Right kidney (tissue), 1 donor: ENCODE data around the gene ATP9B.

Source experiments
- DNase-seq: peaks from one replicate; pipeline ENCODE4 v3.0.0-alpha.2; 2016

The ATP9B gene

DNA sequence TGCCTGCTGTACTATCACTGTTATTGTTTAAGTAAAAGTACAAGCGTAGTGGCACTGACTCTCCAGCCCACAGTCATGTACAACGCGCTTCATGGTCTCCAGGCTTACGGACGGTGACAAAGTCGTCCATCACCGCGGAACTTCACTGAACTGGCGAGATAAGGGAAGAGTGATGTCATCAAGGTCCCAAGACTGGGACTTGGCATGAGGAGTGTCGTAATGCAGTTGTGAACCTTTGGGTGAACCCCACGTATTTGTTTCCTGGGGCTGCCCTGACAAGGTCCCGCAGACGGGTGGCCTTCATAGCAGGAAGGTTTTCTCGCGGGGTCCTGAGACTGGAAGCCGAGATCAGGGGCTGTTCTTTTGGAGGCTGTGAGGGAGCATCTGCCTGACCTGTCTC, 343.8 kb downstream of the ATP9B start:
- DNase-seq = no peak

DNA sequence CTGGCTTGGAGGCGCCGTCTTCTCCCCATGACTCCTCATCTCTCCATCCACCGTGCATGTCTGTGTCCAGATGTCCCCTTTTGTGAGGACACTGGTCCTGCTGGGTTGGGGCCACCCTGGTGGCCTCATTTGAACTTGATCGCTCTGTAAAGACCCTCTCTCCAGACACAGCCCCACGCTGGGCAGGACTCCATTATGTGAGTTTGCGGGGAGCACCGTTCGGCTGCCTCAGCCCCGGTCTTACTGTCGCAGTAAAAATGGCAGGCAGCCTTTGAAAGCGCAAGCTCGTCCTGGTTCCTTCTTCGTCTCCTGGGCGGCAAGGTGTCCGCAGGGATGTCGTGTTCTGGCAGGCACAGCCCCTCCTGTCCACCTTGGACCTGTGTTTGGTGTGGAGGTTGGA, 344.2 kb downstream of the ATP9B start:
- DNase-seq = no peak

DNA sequence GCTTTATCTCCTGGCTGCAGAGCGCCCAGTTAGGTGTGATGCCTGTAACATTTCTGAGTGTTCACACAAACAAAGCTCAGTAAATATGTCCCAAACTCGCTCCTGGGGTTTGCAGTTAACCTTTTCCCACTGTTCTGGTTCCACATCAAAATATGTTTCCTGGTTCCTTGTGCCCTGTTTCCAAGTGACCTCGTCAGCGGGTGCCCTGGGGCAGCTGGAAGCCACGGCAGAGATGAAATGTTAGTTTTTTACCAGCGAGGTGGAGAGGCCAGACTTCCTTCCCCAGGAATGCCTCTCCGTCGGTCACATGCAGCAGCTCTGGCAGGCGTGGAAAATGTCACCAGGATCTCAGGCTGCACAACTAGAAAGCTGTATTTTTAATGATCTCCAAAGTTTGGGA, 344.7 kb downstream of the ATP9B start:
- DNase-seq = no peak

DNA sequence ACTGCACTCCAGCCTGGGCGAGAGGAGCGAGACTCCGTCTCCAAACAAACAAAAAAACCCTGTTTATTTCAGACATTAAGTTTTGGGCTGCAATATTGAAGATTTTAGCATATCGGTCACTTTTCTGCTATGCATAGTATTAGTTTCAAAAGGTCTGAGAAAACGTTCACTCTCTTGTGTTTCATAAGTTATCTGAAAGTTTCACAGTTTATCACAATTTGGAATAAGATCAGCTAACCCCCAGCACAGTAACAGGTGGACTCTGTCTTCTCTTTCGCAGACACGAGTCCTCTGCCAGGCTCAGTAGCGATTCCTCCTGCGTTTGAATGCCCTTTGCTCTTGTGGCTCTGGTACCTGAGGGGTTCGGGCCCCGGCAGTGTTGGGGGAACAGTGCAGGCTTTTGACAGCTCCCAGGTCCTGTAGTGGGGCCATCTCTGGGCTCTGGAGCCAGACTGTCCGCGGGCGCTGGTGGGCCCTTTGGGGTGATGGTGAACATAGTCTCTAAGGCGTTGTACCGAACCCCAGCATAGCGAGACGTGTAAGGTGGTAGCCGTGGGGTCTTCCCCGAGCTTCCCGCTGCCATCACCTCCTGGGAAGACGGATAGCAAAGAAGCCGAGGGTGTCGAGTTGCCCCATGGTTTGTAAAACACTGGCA, 347.0 kb downstream of the ATP9B start:
- no peak for DNase-seq

DNA sequence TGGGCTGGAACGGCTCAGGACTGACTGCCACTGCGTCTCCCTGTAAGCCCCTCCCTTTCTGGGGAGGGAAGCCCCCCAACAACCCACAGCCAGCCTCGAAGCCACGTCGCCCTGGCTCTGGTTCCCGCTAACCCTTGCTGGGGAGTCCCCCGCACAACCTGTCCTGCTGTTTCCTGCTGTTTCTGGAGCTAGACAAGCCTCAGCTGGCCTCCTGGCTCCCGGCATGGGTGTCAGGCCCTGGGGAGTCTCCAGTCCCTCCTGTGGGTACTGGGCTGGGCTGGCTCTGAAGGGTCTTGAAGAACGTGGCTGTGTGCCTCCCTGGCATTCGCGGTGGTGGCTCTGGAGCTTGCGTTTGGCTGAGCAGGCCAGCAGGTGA, 347.5 kb downstream of the ATP9B start:
- no peak for DNase-seq

DNA sequence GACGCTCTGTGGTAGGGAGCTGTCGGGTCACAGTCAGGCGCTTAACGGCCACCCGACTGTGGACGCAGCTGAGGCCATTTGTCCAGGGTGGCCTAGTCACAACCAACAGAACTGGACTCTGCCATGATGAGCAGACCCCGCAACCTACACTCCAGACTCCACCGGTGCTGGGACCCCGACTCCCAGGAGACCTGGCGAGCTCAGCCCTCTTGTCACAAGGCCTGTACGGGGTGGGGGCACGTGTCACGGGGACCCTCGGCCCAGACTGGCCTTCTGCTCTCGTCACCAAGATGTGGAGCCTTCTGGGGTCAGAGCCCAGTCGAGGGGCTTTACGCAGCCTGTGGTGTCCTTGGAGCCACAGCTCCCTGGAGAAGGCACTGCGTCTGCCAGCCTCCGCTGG, 349.0 kb downstream of the ATP9B start:
- DNase-seq = no peak

DNA sequence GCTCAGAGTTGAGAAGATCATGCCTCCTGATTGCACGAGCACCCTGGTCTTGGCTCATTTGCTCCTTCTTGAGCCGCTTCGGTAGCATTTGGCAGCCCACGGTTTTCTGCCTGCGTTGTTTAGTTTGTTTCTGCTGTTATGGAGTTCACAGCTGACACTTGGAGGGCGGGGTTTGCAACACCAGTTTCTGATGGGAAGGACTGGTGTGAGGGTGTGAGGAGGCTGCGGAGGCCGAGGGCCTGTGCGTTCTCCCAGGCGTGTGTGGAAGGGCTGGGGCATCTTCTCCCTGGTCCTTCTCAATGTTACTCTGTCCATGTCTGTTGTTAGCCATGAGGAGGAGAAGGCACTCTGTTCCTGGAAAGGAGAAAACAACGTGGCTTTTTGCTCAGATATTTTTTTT, 349.4 kb downstream of the ATP9B start:
- DNase-seq = no peak

DNA sequence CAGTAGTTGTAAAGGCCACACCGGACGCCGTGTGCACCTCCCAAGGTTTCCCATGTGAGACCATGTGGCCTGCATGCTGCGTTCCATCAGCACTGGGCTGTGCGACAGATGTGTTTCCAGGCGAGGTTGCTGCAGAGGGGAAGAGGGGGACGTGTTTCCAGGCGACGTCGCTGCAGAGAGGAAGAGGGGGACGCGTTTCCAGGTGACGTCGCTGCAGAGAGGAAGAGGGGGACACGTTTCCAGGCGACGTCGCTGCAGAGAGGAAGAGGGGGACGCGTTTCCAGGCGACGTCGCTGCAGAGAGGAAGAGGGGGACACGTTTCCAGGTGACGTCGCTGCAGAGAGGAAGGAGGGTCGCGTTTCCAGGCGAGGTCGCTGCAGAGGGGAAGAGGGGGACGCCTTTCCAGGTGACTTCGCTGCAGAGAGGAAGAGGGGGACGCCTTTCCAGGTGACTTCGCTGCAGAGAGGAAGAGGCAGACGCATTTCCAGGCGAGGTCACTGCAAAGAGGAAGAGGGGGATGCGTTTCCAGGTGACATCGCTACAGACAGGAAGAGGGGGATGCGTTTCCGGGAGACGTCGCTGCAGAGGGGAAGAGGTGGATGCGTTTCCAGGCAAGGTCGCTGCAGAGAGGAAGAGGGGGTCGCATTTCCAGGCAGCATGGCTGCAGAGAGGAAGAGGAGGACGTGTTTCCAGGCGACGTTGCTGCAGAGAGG, 351.0 kb downstream of the ATP9B start:
- no peak for DNase-seq

DNA sequence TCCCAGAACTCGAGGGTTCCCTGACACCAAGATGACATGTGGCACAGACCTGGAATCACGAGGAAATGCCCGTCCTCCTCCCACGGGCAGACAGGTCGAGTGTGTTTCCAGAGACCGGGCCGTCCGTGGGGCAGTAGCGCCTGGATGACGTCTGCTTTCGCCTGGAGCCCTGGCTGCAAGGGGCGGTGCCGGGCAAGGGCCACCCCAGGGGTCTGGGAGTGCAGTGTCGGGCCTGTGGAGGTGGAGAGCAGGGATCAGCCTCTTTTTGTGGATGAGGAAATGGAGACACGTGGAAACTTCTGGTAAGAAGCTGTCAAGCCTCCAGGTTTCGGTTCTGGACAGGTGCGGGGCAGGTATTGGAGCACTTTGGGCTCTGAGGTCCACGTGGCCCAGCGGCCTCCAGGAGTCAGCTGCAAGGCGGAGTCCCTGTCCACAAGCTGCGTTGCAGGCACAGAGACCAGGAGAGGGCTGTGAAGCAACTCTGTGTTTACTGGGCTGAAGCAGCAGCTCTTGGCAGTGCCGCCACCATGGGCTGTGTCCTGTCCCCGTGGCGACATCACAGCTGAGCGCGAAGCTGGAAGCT, 352.2 kb downstream of the ATP9B start:
- no peak for DNase-seq

DNA sequence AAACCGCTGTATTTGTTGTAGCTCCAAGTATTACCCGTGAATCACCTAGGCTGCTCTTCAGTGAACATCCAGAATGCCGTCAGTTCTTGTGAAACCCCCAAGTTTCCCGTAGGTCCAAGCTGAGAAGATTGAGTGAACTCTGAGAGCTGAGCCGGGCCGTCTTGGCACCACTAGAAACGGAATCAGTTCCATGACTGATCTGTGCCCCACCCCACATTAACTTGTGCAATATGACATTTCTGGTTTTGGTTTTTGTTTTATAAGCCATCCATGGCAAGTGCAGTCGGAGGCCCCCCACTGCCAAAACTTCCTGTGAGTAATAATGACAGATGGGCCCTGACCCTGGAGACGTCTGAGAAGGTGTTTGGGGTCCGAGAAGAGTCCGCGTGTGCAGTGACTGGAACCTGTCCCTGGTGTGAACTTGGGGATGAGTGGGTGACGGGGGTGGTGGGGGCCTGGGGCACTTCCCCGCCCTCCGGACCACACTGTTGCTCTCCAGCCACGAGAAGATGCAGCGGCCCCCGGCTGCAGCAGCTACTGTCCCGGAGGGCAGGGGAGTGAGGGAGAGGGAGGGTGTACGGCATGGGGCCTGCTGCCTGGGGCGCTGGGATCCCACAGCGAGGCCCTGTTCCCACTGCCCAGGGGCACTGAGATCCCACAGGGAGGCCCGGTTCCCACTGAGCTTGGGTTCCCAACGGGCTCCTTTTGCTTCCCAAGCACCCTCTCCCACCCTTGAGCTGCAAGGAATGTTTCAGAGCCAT, 353.0 kb downstream of the ATP9B start:
- DNase-seq = no peak

DNA sequence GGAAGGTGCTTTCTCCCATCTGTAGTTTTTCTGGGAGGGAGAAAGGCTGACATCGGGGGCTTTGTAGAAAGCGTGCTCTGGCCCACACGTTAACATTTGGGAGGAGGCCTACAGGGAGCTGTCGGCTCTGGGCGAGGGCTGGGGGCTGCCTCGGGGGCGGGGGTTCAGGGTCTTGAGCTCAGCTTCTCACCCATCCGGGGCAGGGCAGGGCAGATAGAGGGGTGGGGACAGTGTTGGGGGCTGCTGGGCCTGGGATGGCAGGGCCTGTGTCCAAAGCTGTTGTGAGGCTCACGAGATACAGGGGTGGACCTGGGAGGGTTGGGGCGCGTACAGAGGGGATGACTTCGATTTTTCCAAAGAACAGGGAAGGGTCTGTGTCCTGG, 353.6 kb downstream of the ATP9B start:
- DNase-seq = no peak

DNA sequence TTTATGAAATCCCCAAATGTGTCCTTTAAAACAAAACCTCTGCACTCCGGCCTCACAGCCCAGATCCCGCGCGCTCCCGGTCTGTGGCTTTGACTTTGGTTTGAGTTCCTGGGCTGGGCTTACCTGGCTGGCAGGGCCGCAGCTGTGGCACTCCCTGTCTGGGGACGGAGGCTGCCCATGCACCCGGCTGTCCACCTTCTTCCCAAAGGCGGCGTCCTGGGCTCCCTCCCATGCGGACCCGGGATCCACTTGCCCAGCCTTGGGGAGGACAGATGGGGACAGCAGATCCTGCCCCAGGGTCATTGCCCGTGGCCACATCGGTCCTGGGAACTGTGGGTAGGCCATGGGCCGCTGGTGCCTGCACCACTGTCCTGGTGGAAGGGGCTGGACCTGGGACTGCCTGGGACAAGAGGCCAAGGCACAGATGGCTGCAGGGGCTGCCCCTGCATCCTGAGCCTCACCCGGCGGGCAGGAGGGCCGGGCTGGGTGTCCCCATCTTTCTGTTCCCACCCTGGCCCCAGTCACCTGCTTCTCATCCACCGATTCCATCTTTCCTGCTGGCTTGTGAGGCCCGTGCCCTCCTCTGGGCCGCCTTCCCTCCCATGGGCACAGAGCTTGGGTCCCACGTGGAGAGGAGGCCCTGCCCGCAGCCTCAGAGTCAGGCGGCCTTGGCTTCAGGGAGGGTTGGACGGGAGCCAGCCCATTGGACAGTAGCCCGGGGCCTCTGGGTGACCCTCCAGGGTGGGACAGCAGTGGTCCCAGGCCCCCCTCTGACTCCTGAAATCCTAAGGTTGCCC, 354.2 kb downstream of the ATP9B start:
- no peak for DNase-seq

DNA sequence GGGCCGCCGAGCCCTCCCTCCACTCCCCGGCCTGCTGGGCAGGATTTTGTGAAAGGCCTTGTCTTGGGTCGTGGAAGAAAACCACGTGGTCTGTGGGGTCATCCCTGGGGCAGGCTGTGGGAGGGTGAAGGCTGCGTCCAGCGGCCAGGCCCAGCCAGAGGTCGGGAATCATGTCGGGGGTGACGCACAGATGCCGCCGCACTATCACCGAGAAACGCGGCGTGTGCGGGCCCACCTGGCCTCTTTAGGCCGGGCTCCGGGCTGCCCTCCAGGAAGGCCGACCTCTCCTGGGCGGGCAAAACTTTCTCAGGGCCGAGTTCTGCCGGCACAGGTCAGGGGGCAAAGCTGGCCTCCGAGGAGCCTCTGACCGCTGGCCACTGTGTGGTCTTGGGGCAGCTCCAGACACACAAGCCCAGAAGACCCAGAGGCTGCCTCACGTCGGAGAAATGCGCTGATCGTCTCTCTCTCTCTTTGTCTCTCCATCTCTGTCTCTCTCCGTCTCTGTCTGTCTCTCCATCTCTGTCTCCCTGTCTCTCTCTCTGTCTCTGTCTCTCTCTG, 354.9 kb downstream of the ATP9B start:
- no peak for DNase-seq

DNA sequence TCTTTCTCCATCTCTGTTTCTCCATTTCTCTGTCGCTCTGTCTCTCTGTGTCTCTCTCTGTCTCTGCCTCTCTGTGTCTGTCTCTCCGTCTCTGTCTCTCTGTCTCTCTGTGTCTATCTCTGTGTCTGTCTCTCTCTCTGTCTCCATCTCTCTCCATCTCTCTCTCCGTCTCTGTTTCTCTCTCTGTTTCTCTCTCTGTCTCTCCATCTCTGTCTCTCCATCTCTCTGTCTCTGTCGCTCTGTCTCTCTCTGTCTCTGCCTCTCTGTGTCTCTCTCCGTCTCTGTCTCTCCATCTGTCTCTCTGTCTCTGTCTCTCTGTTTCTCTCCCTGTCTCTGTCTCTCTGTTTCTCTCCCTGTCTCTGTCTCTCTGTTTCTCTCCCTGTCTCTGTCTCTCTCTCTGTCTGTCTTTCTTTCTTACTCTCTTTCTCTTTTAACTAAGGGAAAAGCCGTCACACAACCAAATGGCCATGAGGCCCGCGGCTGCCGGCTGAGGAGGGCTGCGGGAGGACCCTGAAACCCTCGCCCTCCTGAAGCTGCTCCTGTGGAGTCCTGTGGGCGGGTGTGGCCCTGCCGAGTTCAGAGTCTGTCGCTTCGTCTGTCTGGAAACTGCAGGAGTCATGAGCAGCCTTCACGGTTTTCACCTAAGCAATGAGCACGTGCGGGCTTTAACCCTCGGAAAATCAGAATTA, 355.8 kb downstream of the ATP9B start:
- no peak for DNase-seq

DNA sequence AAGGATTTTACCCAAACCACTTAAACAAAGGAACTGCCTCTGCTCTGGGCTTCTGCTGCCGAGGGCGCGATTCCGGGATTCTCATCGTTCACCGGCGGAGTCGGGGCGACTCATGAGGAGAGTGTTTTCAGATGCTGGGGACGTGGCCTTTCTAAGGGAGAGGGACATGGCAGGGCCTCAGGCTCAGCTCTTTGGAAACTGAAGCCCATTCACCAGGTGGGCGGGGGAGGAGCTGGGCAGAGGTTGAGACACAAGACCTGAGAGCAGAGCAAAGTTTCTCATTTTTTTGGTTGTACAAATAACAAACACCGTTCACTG, 356.3 kb downstream of the ATP9B start:
- DNase-seq = no peak

DNA sequence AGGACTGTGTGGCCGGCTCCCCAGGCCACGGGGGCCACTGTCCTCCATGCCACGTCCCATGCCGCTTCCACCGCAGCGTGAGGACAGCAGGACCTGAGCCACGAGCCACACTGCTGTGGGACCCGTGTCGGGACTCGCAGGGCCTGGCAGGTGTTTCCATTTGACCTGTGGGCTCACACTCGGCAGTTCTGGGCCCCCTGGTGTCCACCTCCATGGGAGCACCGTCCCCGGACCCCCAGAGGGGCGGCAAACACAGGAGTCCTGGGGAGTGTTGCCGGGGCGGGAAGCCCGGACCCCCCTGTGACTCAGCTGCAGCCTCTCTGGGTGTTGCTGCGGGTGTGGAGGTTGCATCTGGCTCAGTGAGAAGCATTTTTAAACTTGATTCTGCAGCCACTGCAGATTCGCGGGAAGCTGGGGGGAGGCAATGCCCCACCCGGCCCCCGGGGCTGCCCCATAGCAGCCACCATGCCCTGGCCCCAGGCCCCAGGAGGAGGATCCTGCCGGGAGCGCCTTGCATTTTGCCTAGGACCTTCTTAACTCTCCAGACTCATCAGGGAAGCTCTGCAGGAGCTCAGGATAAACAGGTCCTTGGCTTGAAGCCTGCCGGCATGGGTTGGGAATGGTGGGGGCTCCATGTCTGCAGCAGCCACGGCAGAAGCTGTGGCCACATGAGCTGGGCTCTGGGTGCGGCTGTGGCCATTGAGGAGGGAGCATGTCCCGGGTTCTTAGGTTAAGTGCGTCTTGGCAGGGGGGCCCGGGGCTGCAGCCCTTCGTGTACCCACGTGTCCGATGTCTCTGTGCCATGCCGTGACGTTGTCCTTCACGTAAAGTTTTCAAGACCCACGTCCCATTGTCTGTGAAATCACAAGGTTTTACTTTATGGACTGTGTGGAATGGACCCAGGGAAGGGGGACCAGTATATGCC, 357.4 kb downstream of the ATP9B start:
- DNase-seq = no peak

DNA sequence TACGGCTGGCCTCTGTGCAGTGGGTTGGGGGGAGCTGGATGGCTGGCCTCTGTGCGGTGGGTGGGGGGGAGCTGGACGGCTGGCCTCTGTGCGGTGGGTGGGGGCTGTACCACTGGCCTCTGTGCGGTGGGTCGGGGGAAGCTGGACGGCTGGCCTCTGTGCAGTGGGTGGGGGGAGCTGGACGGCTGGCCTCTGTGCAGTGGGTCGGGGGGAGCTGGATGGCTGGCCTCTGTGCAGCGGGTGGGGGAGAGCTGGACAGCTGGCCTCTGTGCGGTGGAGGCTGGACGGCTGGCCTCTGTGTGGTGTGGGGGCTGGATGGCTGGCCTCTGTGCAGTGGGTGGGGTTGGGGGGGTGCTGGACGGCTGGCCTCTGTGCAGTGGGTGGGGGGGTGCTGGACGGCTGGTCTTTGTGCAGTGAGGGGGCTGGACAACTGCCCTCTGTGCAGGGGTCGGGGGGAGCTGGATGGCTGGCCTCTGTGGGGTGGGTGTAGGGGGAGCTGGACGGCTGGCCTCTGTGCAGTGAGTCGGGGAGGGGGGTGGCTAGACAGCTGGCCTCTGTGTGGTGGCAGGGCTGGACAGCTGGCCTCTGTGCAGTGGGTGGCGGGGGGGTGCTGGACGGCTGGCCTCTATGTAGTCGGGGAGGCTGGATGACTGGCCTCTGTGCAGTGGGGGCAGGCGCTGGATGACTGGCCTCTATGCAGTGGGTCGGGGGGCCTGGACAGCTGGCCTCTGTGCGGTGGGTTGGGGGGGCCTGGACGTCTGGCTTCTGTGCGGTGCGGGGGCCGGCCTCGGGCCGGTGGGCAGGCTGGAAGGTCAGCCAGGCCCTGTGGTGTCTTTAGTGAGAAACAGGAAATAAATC, 358.4 kb downstream of the ATP9B start:
- no peak for DNase-seq
